HG02588 (cell line): ENCODE data around the gene KIFAP3.
"Not testable (repeated sequence)": the region's sequence is repeated elsewhere in the genome, so short reads cannot be mapped to it uniquely, and the experiment has no call there.

Experiments
- ATAC-seq: cut with Tn5 transposase; IDR thresholded peaks from one replicate; pipeline ENCODE4 v1.9.1; 2021; ENCODE audit warnings: mild to moderate bottlenecking, moderate library complexity; ENCODE audit not compliant: unreplicated experiment

The KIFAP3 gene

DNA sequence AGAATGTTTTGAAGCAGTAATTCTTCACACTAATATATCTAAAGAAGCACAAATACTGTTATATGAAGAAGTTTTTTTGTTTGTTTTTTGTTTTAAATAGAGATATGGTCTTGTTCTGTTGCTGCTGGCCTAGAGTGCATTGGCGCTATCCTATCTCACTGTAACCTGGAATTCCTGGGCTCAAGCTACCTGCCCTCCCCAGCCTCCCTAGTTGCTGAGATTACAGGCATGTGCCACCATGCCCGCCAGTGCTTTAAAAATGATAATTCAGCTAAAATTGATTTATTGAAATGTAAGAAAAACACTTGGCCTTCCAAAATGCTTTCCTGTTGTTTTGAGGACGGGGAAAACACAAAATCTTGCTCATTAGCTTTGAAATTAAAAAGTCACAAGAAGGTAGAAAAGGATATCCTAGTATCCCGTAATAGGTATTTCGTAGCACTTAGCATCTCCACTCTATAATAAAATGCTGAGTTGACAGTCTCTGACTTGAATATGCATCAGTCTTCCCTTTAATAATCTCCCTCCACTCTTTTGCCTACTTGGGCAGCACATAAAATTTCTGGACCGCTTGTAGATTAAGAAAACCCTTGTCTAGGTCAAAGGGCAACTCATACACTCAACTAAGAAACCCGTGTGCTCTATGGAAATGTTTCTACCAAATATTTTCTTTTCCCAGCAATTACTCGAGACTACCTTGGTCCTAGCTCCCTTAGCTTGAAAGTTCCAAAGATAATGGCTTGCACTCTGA is 182.1 kb downstream of the KIFAP3 start:
- no peak for ATAC-seq

GRCh38 chr1:169891539-169891885 is 183.0 kb downstream of the KIFAP3 start:
- no peak for ATAC-seq

- ATAC-seq = no peak
Observed at GRCh38 chr1:169890761-169891538, 183.5 kb downstream of the KIFAP3 start.

- no peak for ATAC-seq
Observed at GRCh38 chr1:169889871-169890270, 184.6 kb downstream of the KIFAP3 start.

- ATAC-seq = no peak
Observed at GRCh38 chr1:169886931-169887330, 187.6 kb downstream of the KIFAP3 start.

- no peak for ATAC-seq
Observed at GRCh38 chr1:169886422-169886821, 188.1 kb downstream of the KIFAP3 start.

- no peak for ATAC-seq
Observed at GRCh38 chr1:169885207-169885606, 189.3 kb downstream of the KIFAP3 start.

- no peak for ATAC-seq
Observed at GRCh38 chr1:169884634-169885033, 189.9 kb downstream of the KIFAP3 start.

- ATAC-seq = no peak
Observed at GRCh38 chr1:169882039-169882511, 192.4 kb downstream of the KIFAP3 start.

DNA sequence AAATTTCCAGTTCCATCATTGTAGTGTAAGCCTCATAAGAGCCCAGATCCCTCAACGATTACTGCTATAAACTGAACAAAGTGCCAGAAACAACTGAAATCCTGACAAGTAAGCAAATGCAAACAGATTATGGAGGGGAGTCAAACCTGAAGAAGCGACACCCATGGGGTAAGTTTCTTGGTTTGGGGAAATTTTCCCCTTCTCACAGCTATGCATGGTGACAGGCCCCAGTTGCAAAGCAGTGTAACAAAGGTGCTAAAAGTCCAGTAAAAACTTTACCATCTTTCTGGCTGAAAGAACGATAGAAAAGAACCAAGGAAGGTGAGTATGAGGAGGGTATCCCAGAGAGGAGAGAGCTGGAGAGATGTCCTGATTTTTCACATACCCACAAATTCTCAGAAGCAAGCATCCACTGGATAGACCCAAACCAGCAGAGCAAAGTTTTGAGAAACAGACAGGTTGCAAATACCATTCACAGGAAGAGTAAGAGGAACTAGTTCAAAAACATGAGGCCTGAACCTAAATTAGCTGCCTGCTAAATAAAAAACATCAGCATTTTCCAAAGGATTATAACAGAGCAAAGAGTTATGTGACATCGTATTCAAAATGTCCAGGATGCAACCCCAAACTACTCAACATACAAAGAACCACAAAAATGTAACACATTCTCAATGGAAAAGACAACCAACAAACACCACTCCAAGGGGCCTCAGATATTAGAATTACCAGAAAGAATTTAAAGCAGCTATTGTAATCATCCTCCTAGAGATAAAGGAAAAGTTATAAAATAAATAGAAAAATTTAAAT is 195.3 kb downstream of the KIFAP3 start:
- no peak for ATAC-seq

DNA sequence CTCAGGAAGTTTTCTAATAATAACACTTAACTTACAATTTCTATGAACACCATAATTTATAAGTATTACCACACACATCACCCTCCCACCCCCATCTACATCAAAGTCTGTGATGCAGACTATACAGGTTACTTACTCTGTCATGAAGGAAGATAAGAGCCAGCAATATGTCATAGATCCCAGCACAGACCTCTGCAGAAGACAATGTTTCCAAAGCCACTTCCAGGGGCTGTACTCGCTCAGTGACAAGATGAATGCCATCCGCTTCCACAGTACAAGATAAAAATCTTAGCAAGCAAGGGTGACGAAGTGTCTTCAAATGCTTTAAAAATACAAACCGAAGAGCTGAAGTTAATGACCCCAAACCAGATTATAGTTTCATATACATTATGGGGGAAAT is 196.0 kb downstream of the KIFAP3 start:
- ATAC-seq = no peak

- no peak for ATAC-seq
Observed at GRCh38 chr1:169877800-169878491, 196.5 kb downstream of the KIFAP3 start.

DNA sequence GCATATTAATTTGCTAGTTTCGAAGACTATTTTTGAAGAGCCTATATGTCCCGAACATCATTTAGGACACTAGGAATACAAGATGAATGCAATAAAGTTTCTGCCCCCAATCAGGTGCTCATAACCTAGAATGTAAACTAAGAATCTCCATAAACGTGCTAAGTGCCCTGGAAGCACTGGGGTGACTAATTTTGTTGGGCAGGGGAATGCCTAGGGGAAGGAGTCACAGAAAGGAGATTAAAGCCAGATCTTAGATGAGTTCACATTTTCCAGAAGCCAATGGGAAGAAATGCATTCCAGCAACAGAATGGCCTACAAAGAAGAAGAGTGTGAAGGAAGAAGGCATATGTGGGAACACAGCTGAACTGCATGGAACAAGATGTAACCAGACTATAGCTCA is 200.3 kb downstream of the KIFAP3 start:
- no peak for ATAC-seq

- no peak for ATAC-seq
Observed at GRCh38 chr1:169873582-169874199, 200.8 kb downstream of the KIFAP3 start.

DNA sequence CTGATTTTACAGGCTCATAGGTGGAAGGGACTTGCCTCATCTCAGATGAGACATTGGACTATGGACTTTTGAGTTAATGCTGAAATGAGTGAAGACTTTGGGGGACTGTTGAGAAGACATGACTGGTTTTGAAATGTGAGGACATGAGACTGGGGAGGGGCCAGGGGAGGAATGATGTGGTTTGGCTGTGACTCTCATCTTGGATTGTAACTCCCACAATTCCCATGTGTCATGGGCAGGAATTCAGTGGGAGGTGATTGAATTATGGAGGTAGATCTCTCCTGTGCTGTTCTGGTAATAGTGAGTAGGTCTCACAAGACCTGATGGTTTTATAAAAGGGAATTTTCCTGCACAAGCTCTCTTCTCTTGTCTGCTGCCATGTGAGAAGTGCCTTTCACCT is 201.6 kb downstream of the KIFAP3 start:
- ATAC-seq = no peak

GRCh38 chr1:169871988-169872387 is 202.5 kb downstream of the KIFAP3 start:
- ATAC-seq = not testable (repeated sequence)
